ENCODE measurements around the gene SAT2. TPM values are rescaled to one million over a fixed set of nuclear protein-coding genes. Genes with fewer than 3 reads are reported as not detected.
"Not testable (repeated sequence)": the region's sequence is repeated elsewhere in the genome, so short reads cannot be mapped to it uniquely, and the experiment has no call there.

The SAT2 gene
- total and polyA plus RNA-seq, 5 donors: 85.1 to 141 (median 100) TPM

- intact Hi-C loops (cut with DNase I): no loop called here
- H3K27me3 ChIP-seq (ENCODE audit: control insufficient read depth, insufficient read depth): no peaks in the 10 kb centered on the region
- DNase-seq (no peak), ATAC-seq (no peak)
- no peak overlapping the region for H3K4me3 ChIP-seq (ENCODE audit: low read length)
- 54% methylated on average over 12 of the region's 12 CpGs for WGBS
- H3K9me3 ChIP-seq (ENCODE audit: control insufficient read depth, low read length): no peaks in the 10 kb centered on the region
- no peak overlapping the region for H3K27ac ChIP-seq (ENCODE audit: low read length)
- peaks cover 2% of the 10 kb centered on the region for H3K4me1 ChIP-seq (ENCODE audit: control insufficient read depth, insufficient read depth, low read length)
Observed at GRCh38 chr17:7652388-7653356, 25.1 kb upstream of the SAT2 start.

DNA sequence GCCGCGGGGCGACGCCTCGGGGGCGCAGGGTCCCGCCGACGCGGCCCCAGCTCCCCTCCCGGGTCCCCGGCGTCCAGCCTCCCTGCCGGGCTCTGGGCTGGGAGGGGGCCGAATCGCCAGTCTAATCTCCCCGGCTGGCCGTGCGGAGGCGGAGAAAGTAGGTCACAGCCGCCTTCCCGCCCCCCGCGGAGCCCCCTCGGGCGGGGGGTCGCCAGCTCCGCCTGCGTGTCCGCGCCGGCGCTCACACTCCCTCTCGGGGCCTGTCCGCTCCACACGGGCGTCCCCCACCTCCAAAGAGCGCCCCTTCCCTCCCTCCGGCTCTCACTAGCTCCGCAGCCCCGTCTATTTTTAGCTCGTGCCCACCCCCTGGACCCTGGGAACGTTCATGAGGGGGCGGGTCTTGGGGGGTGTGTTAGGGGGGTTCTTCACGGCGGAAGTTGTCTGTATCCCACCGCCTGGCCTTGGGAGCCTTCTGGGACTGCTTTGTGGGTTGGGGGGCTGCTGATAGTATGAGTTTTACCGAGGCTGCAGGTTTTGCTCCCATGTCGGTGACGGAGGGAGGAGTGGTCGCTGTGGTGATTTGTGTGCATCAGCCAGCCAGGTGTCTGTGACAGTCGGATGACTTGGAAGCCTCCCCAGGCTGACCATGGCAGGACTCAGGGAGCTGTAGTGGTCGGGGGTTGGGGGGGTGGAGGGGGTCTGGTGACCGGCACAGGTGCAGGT is 24.2 kb upstream of the SAT2 start:
- ATAC-seq (peak; percentile 18 to 41), DNase-seq (peak in 2 of 3 donors; percentile 62 to 78)

DNA sequence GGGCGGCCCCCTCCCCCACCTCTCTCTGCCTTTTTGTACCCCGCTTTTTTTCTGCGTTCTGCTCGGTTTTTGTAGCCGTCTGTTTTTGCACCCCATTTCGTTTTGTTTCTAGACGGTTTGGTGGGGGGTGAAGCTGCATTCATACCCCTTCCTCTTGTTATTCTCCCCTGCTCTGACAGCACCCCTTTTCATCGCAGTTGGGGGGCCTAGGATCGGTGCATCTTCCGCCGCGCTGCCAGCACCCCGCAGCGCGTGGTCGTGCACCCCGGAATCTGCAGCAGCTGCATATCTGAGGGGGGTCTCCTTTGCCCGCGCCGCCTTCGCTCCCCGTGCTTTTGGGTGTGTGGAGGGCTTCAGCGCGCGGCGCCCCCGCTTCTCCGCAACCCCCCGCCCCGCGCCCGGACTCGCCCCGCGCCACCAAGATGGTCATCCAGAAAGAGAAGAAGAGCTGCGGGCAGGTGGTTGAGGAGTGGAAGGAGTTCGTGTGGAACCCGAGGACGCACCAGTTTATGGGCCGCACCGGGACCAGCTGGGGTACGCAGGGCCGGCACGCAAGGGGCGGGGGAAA is 23.6 kb upstream of the SAT2 start:
- peaks cover 2% of the 10 kb centered on the region for H3K4me1 ChIP-seq (ENCODE audit: control insufficient read depth, insufficient read depth, low read length)
- H3K27ac ChIP-seq (ENCODE audit: low read length): no peak overlapping the region
- no peaks in the 10 kb centered on the region for H3K27me3 ChIP-seq (ENCODE audit: control insufficient read depth, insufficient read depth)
- DNase-seq (no peak), ATAC-seq (no peak)
- H3K9me3 ChIP-seq (ENCODE audit: control insufficient read depth, low read length): no peaks in the 10 kb centered on the region
- under 1% methylated on average over 45 of the region's 45 CpGs for WGBS
- intact Hi-C loops (cut with DNase I): no loop called here
- peak overlapping the region; percentile 62 for H3K4me3 ChIP-seq (ENCODE audit: low read length)

More for the DNA sequence above, 24.2 kb upstream of the SAT2 start:
- Histone ChIP-seq H3K27me3 (ENCODE audit: control insufficient read depth, insufficient read depth) (no peaks in the 10 kb centered on the region), H3K9me3 (ENCODE audit: control insufficient read depth, low read length) (no peaks in the 10 kb centered on the region), H3K27ac (ENCODE audit: low read length) (no peak overlapping the region), H3K4me3 (ENCODE audit: low read length) (peak overlapping the region; percentile 62), H3K4me1 (ENCODE audit: control insufficient read depth, insufficient read depth, low read length) (peaks cover 2% of the 10 kb centered on the region)
- intact Hi-C loops (cut with DNase I): no loop called here
- WGBS: 3% methylated on average over 54 of the region's 54 CpGs

GRCh38 chr17:7650509-7651096 is 23.0 kb upstream of the SAT2 start, which contains the start of gene ATP1B2:
TSS of gene ATP1B2 (plus strand) at chr17:7650926. CDS start at chr17:7651519, 593 bp downstream.
- H3K9me3 ChIP-seq (ENCODE audit: control insufficient read depth, low read length): no peaks in the 10 kb centered on the region
- H3K27me3 ChIP-seq (ENCODE audit: control insufficient read depth, insufficient read depth): no peaks in the 10 kb centered on the region
- H3K4me1 ChIP-seq (ENCODE audit: control insufficient read depth, insufficient read depth, low read length): peaks cover 2% of the 10 kb centered on the region
- no peak within 1 kb of the TSS for H3K27ac ChIP-seq (ENCODE audit: low read length)
- intact Hi-C loops (cut with DNase I): no loop called here
- peak; percentile 84 to 87 for ATAC-seq
- peak within 1 kb of the TSS; percentile 62 for H3K4me3 ChIP-seq (ENCODE audit: low read length)
- under 1% methylated on average over 34 of the region's 34 CpGs for WGBS
- DNase-seq: peak; percentile 74 to 90 (median 89)

- H3K27me3 ChIP-seq (ENCODE audit: control insufficient read depth, insufficient read depth): no peaks in the 10 kb centered on the region
- no peak for DNase-seq
- no peak overlapping the region for H3K4me3 ChIP-seq (ENCODE audit: low read length)
- no peak overlapping the region for H3K27ac ChIP-seq (ENCODE audit: low read length)
- no peaks in the 10 kb centered on the region for H3K9me3 ChIP-seq (ENCODE audit: control insufficient read depth, low read length)
- intact Hi-C loops (cut with DNase I): no loop called here
- no peaks in the 10 kb centered on the region for H3K4me1 ChIP-seq (ENCODE audit: control insufficient read depth, insufficient read depth, low read length)
- no peak for ATAC-seq
- 53% methylated on average over 4 of the region's 4 CpGs for WGBS
Observed at GRCh38 chr17:7647018-7647417, 19.4 kb upstream of the SAT2 start.

GRCh38 chr17:7646457-7646856 is 18.8 kb upstream of the SAT2 start:
- DNase-seq (no peak), ATAC-seq (no peak)
- no peak overlapping the region for H3K4me3 ChIP-seq (ENCODE audit: low read length)
- WGBS: 56% methylated on average over 9 of the region's 9 CpGs
- intact Hi-C loops (cut with DNase I): no loop called here
- no peaks in the 10 kb centered on the region for H3K9me3 ChIP-seq (ENCODE audit: control insufficient read depth, low read length)
- no peaks in the 10 kb centered on the region for H3K4me1 ChIP-seq (ENCODE audit: control insufficient read depth, insufficient read depth, low read length)
- H3K27ac ChIP-seq (ENCODE audit: low read length): no peak overlapping the region
- H3K27me3 ChIP-seq (ENCODE audit: control insufficient read depth, insufficient read depth): no peaks in the 10 kb centered on the region

- WGBS: 86% methylated on average over 4 of the region's 4 CpGs
- ATAC-seq (no peak), DNase-seq (no peak)
- H3K9me3 ChIP-seq (ENCODE audit: control insufficient read depth, low read length): no peaks in the 10 kb centered on the region
- intact Hi-C loops (cut with DNase I): no loop called here
- H3K4me1 ChIP-seq (ENCODE audit: control insufficient read depth, insufficient read depth, low read length): no peaks in the 10 kb centered on the region
- no peak overlapping the region for H3K4me3 ChIP-seq (ENCODE audit: low read length)
- no peak overlapping the region for H3K27ac ChIP-seq (ENCODE audit: low read length)
- H3K27me3 ChIP-seq (ENCODE audit: control insufficient read depth, insufficient read depth): no peaks in the 10 kb centered on the region
Observed at GRCh38 chr17:7644775-7645174, 17.2 kb upstream of the SAT2 start.

DNA sequence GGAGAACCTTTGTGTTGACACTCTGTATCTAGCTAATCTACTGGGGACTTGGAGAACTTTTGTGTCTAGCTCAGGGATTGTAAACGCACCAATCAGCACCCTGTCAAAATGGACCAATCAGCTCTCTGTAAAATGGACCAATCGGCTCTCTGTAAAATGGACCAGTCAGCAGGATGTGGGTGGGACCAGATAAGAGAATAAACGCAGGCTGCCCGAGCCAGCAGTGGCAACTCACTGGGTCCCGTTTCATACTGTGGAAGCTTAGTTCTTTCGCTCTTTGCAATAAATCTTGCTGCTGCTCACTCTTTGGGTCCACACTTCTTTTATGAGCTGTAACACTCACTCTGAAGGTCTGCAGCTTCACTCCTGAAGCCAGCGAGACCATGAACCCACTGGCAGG is 14.0 kb upstream of the SAT2 start:
- H3K9me3 ChIP-seq (ENCODE audit: control insufficient read depth, low read length); H3K4me3 ChIP-seq (ENCODE audit: low read length); DNase-seq; H3K27me3 ChIP-seq (ENCODE audit: control insufficient read depth, insufficient read depth); H3K27ac ChIP-seq (ENCODE audit: low read length); H3K4me1 ChIP-seq (ENCODE audit: control insufficient read depth, insufficient read depth, low read length); intact Hi-C loops (cut with DNase I); ATAC-seq: not testable (repeated sequence)
- 63% methylated on average over 7 of the region's 7 CpGs for WGBS

DNA sequence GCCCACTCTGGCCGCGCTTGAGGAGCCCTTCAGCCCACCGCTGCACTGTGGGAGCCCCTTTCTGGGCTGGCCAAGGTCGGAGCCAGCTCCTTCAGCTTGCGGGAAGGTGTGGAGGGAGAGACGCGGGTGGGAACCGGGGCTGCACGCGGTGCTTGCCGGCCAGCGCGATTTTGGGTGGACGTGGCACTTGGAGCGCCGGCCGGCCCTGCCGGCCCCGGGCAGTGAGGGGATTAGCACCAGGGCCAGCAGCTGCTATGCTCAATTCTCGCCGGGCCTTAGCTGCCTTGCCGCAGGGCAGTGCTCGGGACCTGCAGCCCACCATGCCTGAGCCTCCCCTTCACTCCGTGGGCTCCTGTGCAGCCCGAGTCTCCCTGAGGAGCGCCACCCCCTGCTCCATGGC is 13.2 kb upstream of the SAT2 start:
- 94% methylated on average over 26 of the region's 26 CpGs for WGBS
- H3K9me3 ChIP-seq (ENCODE audit: control insufficient read depth, low read length): no peaks in the 10 kb centered on the region
- no peaks in the 10 kb centered on the region for H3K4me1 ChIP-seq (ENCODE audit: control insufficient read depth, insufficient read depth, low read length)
- no peaks in the 10 kb centered on the region for H3K27me3 ChIP-seq (ENCODE audit: control insufficient read depth, insufficient read depth)
- H3K27ac ChIP-seq (ENCODE audit: low read length): no peak overlapping the region
- H3K4me3 ChIP-seq (ENCODE audit: low read length): no peak overlapping the region
- no peak for ATAC-seq
- DNase-seq: no peak
- intact Hi-C loops (cut with DNase I): no loop called here

DNA sequence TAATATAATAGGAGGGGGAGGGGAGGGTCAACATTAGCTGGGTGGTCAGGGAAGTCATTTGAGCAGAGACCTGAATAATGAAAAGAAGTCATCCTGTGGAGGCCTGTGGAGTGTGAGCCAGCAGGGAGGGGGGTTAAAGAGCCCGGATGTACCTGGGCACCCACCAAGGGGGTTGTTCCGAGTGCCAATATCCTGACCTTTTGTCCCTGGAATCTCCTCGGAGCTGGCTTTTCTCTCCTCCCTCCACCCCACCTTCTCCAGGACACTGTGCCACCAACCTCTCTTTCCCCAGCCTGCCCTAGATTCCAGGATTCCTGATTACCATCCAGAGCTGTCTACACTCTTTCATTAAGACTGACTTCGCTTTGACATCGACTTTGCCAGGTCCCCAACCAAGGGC is 8.5 kb upstream of the SAT2 start:
- intact Hi-C loops (cut with DNase I): loop anchor here in 2 of 4 donors (10.0 kb wide), 1 partner anchor 49 kb away; the partner anchor contains the start of genes TP53 (in 2 of the 2) and WRAP53 (in 2 of the 2)
- no peak for ATAC-seq
- Histone ChIP-seq H3K27me3 (ENCODE audit: control insufficient read depth, insufficient read depth) (no peaks in the 10 kb centered on the region), H3K27ac (ENCODE audit: low read length) (no peak overlapping the region), H3K9me3 (ENCODE audit: control insufficient read depth, low read length) (no peaks in the 10 kb centered on the region), H3K4me1 (ENCODE audit: control insufficient read depth, insufficient read depth, low read length) (peaks cover 2% of the 10 kb centered on the region), H3K4me3 (ENCODE audit: low read length) (no peak overlapping the region)
- 62% methylated on average over 5 of the region's 5 CpGs for WGBS
- DNase-seq: no peak
